Dermis blood vessel endothelial cell (primary cell): ENCODE measurements around the gene GLIS1. TPM values are rescaled to one million over a fixed set of nuclear protein-coding genes. Genes with fewer than 3 reads are reported as not detected.
"Not testable (repeated sequence)": the region's sequence is repeated elsewhere in the genome, so short reads cannot be mapped to it uniquely, and the experiment has no call there.

Source experiments
- DNase-seq: peaks from one replicate; pipeline ENCODE4 v3.0.0; 2010
- total RNA-seq: library from RNA; depleted of rRNA; stranded (reverse); fragments of >200 nt; gene quantifications from 2 replicates; pipeline ENCODE4 v1.2.3, GENCODE V29; 2014

The GLIS1 gene
- total RNA-seq = not detected in 2 replicates

- peak; percentile 84 for DNase-seq
These were observed at the start of gene GLIS1 for GRCh38 chr1:53739109-53739681. Gene GLIS1, minus strand, starts transcription at chr1:53739164. Its CDS starts 1,100 bp downstream, at chr1:53738064.

GRCh38 chr1:53787655-53788054 lies 48.7 kb upstream of the GLIS1 start:
- no peak for DNase-seq

GRCh38 chr1:53783056-53783455 lies 44.1 kb upstream of the GLIS1 start:
- no peak for DNase-seq

- DNase-seq = no peak
These were observed 42.7 kb upstream of the GLIS1 start for GRCh38 chr1:53781654-53782053.

- DNase-seq = no peak
These were observed 38.3 kb upstream of the GLIS1 start for GRCh38 chr1:53777272-53777671.

- DNase-seq = no peak
These were observed 32.7 kb upstream of the GLIS1 start for GRCh38 chr1:53771648-53772047.

- no peak for DNase-seq
These were observed 30.8 kb upstream of the GLIS1 start for GRCh38 chr1:53769780-53770179.

- no peak for DNase-seq
These were observed 30.2 kb upstream of the GLIS1 start for GRCh38 chr1:53769184-53769583.

- DNase-seq = peak; percentile 69
These were observed 28.0 kb upstream of the GLIS1 start for GRCh38 chr1:53766831-53767405.

GRCh38 chr1:53766194-53766742 lies 27.3 kb upstream of the GLIS1 start:
- peak; percentile 11 for DNase-seq

- peak; percentile 89 for DNase-seq
These were observed 26.7 kb upstream of the GLIS1 start for GRCh38 chr1:53765657-53766056.

GRCh38 chr1:53763911-53764310 lies 24.9 kb upstream of the GLIS1 start:
- no peak for DNase-seq

GRCh38 chr1:53763461-53763860 lies 24.5 kb upstream of the GLIS1 start:
- no peak for DNase-seq

GRCh38 chr1:53760497-53760896 lies 21.5 kb upstream of the GLIS1 start:
- not testable (repeated sequence) for DNase-seq

- no peak for DNase-seq
These were observed 16.9 kb upstream of the GLIS1 start for GRCh38 chr1:53755874-53756273.

GRCh38 chr1:53754484-53755312 lies 15.7 kb upstream of the GLIS1 start:
- DNase-seq = peak; percentile 75

GRCh38 chr1:53752281-53752680 lies 13.3 kb upstream of the GLIS1 start:
- DNase-seq = no peak

GRCh38 chr1:53747841-53748240 lies 8.9 kb upstream of the GLIS1 start:
- no peak for DNase-seq

GRCh38 chr1:53740621-53741105 lies 1.7 kb upstream of the GLIS1 start:
- no peak for DNase-seq

GRCh38 chr1:53738205-53739108 lies 507 bp downstream of the GLIS1 start:
- DNase-seq = peak; percentile 23

- peak; percentile 28 for DNase-seq
These were observed 1.2 kb downstream of the GLIS1 start for GRCh38 chr1:53737648-53738204.

- DNase-seq = no peak
These were observed 2.7 kb downstream of the GLIS1 start for GRCh38 chr1:53736290-53736689.
